ENCODE results near the gene AKNA. TPM values are rescaled to one million over a fixed set of nuclear protein-coding genes. Genes with fewer than 3 reads are reported as not detected.

Gene AKNA
- total and polyA plus RNA-seq, 4 donors, result 29.5 to 79.5 (median 48.6) TPM

- DNase-seq (no peak), ATAC-seq (ENCODE audit: insufficient read depth, low FRiP score) (no peak)
- H3K9me3 ChIP-seq (ENCODE audit: control insufficient read depth in 4 of 4, insufficient read depth in 3 of 4, low read length in 3 of 4), result no peaks in the 10 kb centered on the region
- TF ChIP-seq, protein P1, sequence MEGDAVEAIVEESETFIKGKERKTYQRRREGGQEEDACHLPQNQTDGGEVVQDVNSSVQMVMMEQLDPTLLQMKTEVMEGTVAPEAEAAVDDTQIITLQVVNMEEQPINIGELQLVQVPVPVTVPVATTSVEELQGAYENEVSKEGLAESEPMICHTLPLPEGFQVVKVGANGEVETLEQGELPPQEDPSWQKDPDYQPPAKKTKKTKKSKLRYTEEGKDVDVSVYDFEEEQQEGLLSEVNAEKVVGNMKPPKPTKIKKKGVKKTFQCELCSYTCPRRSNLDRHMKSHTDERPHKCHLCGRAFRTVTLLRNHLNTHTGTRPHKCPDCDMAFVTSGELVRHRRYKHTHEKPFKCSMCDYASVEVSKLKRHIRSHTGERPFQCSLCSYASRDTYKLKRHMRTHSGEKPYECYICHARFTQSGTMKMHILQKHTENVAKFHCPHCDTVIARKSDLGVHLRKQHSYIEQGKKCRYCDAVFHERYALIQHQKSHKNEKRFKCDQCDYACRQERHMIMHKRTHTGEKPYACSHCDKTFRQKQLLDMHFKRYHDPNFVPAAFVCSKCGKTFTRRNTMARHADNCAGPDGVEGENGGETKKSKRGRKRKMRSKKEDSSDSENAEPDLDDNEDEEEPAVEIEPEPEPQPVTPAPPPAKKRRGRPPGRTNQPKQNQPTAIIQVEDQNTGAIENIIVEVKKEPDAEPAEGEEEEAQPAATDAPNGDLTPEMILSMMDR (IDR thresholded peaks at IDR 0.05; ENCODE audit: control extremely low read depth, extremely low read depth), result no peak
- H3K4me3 ChIP-seq, result no peak overlapping the region
- no peak overlapping the region for H3K27ac ChIP-seq (ENCODE audit: low read depth in 1 of 2, low read length in 1 of 2)
- peaks cover 0 to 8% (median 4%) of the 10 kb centered on the region in 5 donors for H3K4me1 ChIP-seq (ENCODE audit: control insufficient read depth in 5 of 5, insufficient read depth in 5 of 5, low read length in 5 of 5)
- H3K9ac ChIP-seq (ENCODE audit: insufficient read depth in 1 of 2, low read length in 2 of 2), result no peak overlapping the region
- peaks cover 3 to 49% (median 40%) of the 10 kb centered on the region in 4 donors for H3K36me3 ChIP-seq (ENCODE audit: control insufficient read depth in 4 of 4, insufficient read depth in 4 of 4, low read length in 4 of 4)
- WGBS, 2 donors, result 78 to 80% methylated on average over 4 of the region's 4 CpGs
- H3K27me3 ChIP-seq (ENCODE audit: control insufficient read depth in 3 of 3, insufficient read depth in 3 of 3, low read length in 2 of 3), result no peaks in the 10 kb centered on the region
These were observed 35.9 kb downstream of the AKNA start for GRCh38 chr9:114351932-114352331.

DNA sequence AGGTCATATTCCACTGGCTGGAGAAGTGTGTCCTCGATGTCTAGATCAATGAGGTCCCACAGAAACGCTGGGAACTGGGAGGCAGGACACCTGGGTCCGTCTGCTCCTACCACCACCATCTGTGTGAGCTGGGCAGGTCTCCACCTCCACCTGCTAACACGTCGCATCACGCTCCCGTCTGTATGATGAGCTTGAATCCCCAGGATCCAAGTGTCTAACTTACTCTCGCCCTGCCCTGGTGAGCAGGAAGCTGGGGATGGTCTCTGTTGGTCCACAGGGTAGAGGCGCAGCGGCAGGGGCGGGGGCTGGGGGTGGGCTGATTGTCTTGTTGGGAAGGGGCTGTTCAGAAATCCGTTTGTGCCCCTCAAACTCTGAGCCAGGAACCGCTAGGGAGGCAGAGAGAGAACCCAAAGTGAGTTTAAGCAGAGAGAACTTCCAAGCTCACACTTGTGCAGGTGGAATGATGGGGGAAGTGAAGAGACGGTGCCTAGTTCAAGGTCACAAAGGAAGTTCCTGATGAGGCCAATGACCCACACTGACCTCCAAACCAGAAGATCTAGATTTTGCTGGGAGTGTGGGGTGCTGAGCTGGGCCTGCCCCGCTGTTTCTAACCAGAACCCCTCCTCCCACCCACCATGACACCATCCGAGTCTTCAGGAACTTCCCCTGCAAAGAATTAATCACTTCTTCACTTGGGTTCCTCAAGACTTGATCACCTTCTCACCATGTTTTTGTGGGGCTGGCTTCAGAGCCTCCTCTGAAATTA is 37.0 kb downstream of the AKNA start:
- Histone ChIP-seq H3K9me3 (ENCODE audit: control insufficient read depth in 4 of 4, insufficient read depth in 3 of 4, low read length in 3 of 4) (no peaks in the 10 kb centered on the region), H3K36me3 (ENCODE audit: control insufficient read depth in 4 of 4, insufficient read depth in 4 of 4, low read length in 4 of 4) (peaks cover 3 to 51% (median 42%) of the 10 kb centered on the region in 4 donors), H3K27ac (ENCODE audit: low read depth in 1 of 2, low read length in 1 of 2) (peak overlapping the region in 1 of 2 donors; percentile 7), H3K9ac (ENCODE audit: insufficient read depth in 1 of 2, low read length in 2 of 2) (no peak overlapping the region), H3K4me1 (ENCODE audit: control insufficient read depth in 5 of 5, insufficient read depth in 5 of 5, low read length in 5 of 5) (peaks cover 0 to 7% (median 4%) of the 10 kb centered on the region in 5 donors), H3K27me3 (ENCODE audit: control insufficient read depth in 3 of 3, insufficient read depth in 3 of 3, low read length in 2 of 3) (no peaks in the 10 kb centered on the region), H3K4me3 (no peak overlapping the region)
- DNase-seq, result no peak
- ATAC-seq (ENCODE audit: insufficient read depth, low FRiP score), result no peak
- TF ChIP-seq, protein P1 (IDR thresholded peaks at IDR 0.05; ENCODE audit: control extremely low read depth, extremely low read depth), result no peak
- WGBS, 2 donors, result 90 to 93% methylated on average over 16 of the region's 16 CpGs

DNA sequence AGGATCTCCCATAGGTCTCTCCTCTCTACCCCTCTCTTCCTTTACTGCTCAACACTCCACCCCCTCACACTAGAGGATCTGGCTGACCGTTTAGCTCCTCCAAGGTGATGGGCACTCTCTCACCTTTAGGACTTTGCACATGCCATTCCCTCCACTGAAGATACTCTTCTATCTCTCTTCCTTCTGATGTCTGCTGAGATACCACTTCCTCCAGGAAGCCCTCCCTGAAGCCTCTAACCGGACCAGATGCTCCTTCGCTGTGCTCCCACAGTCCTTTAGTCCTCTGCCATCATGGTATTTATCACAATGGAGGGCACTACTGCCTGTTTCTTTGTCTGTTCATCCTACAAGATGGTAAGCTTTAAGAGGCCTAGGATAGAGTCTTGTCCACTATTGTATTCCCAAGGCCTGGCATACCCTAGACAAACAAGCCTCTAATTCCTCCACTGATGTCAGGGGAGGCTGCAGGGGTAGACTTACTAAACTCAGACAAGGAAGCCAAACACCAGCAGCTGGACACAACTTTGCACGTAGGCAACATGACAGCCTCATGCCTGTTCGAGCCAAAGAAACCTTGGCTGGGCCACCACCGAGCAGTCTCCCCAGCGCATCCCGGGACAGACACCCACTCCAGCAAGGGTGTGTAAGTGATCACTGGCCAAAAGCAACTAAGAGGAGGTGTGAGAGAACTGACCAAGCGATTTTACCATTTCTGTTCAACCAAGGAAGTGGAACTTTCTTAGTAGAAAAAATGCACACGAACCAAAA is 37.9 kb downstream of the AKNA start:
- no peak overlapping the region for H3K4me3 ChIP-seq
- DNase-seq (no peak), ATAC-seq (ENCODE audit: insufficient read depth, low FRiP score) (no peak)
- H3K27ac ChIP-seq (ENCODE audit: low read depth in 1 of 2, low read length in 1 of 2), result peak overlapping the region in 1 of 2 donors; percentile 76
- no peak overlapping the region for H3K9ac ChIP-seq (ENCODE audit: insufficient read depth in 1 of 2, low read length in 2 of 2)
- no peaks in the 10 kb centered on the region for H3K27me3 ChIP-seq (ENCODE audit: control insufficient read depth in 3 of 3, insufficient read depth in 3 of 3, low read length in 2 of 3)
- H3K4me1 ChIP-seq (ENCODE audit: control insufficient read depth in 5 of 5, insufficient read depth in 5 of 5, low read length in 5 of 5), result peaks cover 0 to 6% (median 4%) of the 10 kb centered on the region in 5 donors
- H3K9me3 ChIP-seq (ENCODE audit: control insufficient read depth in 4 of 4, insufficient read depth in 3 of 4, low read length in 3 of 4), result no peaks in the 10 kb centered on the region
- H3K36me3 ChIP-seq (ENCODE audit: control insufficient read depth in 4 of 4, insufficient read depth in 4 of 4, low read length in 4 of 4), result peaks cover 0 to 52% (median 41%) of the 10 kb centered on the region in 4 donors
- 81 to 84% methylated on average over 10 of the region's 10 CpGs for WGBS, 2 donors
- TF ChIP-seq, protein P1 (IDR thresholded peaks at IDR 0.05; ENCODE audit: control extremely low read depth, extremely low read depth), result no peak

Data from lung (tissue), 12 donors.